AG04449 (cell line): ENCODE measurements around the gene MIOX.

Experiments used
- CTCF ChIA-PET: fragments of 350-600 bp; formaldehyde crosslinking; extraction: SDS; loops from one replicate; lab custom pipeline; 2021; ENCODE audit warnings: antibody characterized with exemption; lab: Yijun Ruan, JAX
- POLR2A ChIA-PET: fragments of 400-600, 350-600 bp; formaldehyde crosslinking; extraction: SDS; loops from one replicate; lab custom pipeline; 2020; ENCODE audit warnings: antibody characterized with exemption, inconsistent platforms; lab: Yijun Ruan, JAX
- DNase-seq: peaks from one replicate; pipeline ENCODE4 v3.0.0-alpha.2; 2010; ENCODE audit warnings: low read depth, low spot score
- H3K4me3 ChIP-seq: 2 replicates; pipeline ENCODE4 v1.5.1; 2011; ENCODE audit warnings: low read depth, mild to moderate bottlenecking, control low read depth, low read length
- CTCF ChIP-seq: IDR thresholded peaks from one replicate; pipeline ENCODE4 v1.5.1; 2011; ENCODE audit warnings: mild to moderate bottlenecking, moderate library complexity, low read length, control low read depth, inconsistent platforms; ENCODE audit not compliant: insufficient read depth; ENCODE audit errors: missing control alignments

MIOX gene

GRCh38 chr22:50454556-50455075 lies 32.0 kb upstream of the MIOX start:
- TF ChIP-seq CTCF, result no peak
- POLR2A ChIA-PET, result no interaction called here
- CTCF ChIA-PET, result no interaction called here
- no peak for DNase-seq
- no peak overlapping the region for H3K4me3 ChIP-seq

GRCh38 chr22:50455201-50455600 lies 31.5 kb upstream of the MIOX start:
- DNase-seq, result no peak
- no peak overlapping the region for H3K4me3 ChIP-seq
- ChIA-PET CTCF (no interaction called here), POLR2A (no interaction called here)
- no peak for TF ChIP-seq CTCF

- no peak for TF ChIP-seq CTCF
- no peak overlapping the region for H3K4me3 ChIP-seq
- no peak for DNase-seq
- POLR2A ChIA-PET, result no interaction called here
- CTCF ChIA-PET, result interaction anchor here (0.7 to 2.2 kb wide), 2 partner anchors 10 to 14 kb away, joined by 3 to 7 read pairs; no protein-coding TSS in a partner anchor
Measured at GRCh38 chr22:50456026-50456425, 30.6 kb upstream of the MIOX start.

- POLR2A ChIA-PET, result no interaction called here
- TF ChIP-seq CTCF, result peak; percentile 20
- CTCF ChIA-PET, result interaction anchor here (0.7 to 2.2 kb wide), 3 partner anchors 10 to 14 kb away, joined by 3 to 7 read pairs (median 3); no protein-coding TSS in a partner anchor
- no peak overlapping the region for H3K4me3 ChIP-seq
- DNase-seq, result no peak
Measured at GRCh38 chr22:50456466-50457234, 30.0 kb upstream of the MIOX start.

- DNase-seq, result no peak
- no peak overlapping the region for H3K4me3 ChIP-seq
- ChIA-PET CTCF (no interaction called here), POLR2A (no interaction called here)
- TF ChIP-seq CTCF, result no peak
Measured at GRCh38 chr22:50459016-50459415, 27.6 kb upstream of the MIOX start.

GRCh38 chr22:50459496-50460140 lies 27.0 kb upstream of the MIOX start:
- POLR2A ChIA-PET, result no interaction called here
- CTCF ChIA-PET, result interaction anchor here (0.6 kb wide), 1 partner anchor 161 kb away, joined by 4 read pairs; no protein-coding TSS in a partner anchor
- TF ChIP-seq CTCF, result no peak
- DNase-seq, result no peak
- no peak overlapping the region for H3K4me3 ChIP-seq
